ENCODE measurements around the gene ZDHHC6. TPM values are rescaled to one million over a fixed set of nuclear protein-coding genes. Genes with fewer than 3 reads are reported as not detected.

Gene ZDHHC6
- total RNA-seq, 2 experiments from 2014 or later: 36.6 to 37.6 TPM

GRCh38 chr10:112397592-112397991 is 49.1 kb downstream of the ZDHHC6 start:
- CTCF ChIA-PET: no interaction called here
- H3K9me3 Mint-ChIP-seq: no peaks in the 10 kb centered on the region

DNA sequence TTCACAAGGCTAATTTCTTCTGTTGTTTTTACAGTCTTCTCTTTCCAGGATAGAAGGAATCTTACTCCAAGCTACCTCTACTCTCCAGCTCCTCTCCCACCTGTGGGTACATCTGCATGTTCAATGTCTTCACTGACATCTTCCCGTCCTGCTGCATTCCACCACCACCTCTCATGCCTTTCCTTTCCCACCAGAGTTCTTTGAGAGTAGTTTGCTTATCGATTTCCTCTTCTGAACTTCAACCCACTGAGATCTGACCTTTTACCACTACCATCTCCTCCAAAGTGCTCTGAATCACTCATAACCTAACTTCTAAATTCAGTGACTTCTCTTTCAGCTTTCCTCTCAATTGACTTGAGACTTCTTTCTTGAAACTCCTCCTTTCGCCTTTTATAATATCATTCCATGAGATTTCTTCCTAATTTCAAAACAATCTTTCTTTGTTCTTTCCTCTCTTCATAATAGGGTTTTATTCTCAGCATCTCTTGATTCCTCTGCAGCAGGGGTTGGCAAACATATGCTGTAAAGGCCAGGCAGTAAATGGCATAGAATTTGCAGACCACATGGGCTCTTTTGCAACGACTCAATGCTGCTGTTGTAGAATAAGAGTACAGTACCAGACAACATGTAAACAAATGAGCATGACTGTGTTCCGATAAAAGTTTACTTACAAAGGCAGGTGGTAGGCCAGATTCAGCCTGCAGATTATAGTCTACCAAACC is 50.7 kb downstream of the ZDHHC6 start:
- Mint-ChIP-seq H3K36me3 (ENCODE audit: low read depth) (peaks cover 17% of the 10 kb centered on the region), H3K4me1 (ENCODE audit: low read depth) (peaks cover 14% of the 10 kb centered on the region), H3K27me3 (no peaks in the 10 kb centered on the region), H3K4me3 (no peak overlapping the region), H3K27ac (no peak overlapping the region), H3K9me3 (no peaks in the 10 kb centered on the region)
- ChIA-PET POLR2A (interaction anchor here (0.5 to 1.9 kb wide), 4 partner anchors 14 to 50 kb away, joined by 3 to 5 read pairs (median 3); no protein-coding TSS in a partner anchor), CTCF (no interaction called here)
- intact Hi-C loops (cut with micrococcal nuclease): no loop called here
- ATAC-seq (no peak), DNase-seq (no peak)
- TF ChIP-seq CTCF (IDR thresholded peaks at IDR 0.05): no peak

More at GRCh38 chr10:112397592-112397991, 49.1 kb downstream of the ZDHHC6 start:
- intact Hi-C loops (cut with micrococcal nuclease): no loop called here
- H3K36me3 Mint-ChIP-seq (ENCODE audit: low read depth): peaks cover 22% of the 10 kb centered on the region
- no peak overlapping the region for H3K4me3 Mint-ChIP-seq
- H3K27me3 Mint-ChIP-seq: no peaks in the 10 kb centered on the region
- DNase-seq: no peak
- H3K4me1 Mint-ChIP-seq (ENCODE audit: low read depth): peaks cover 8% of the 10 kb centered on the region
- POLR2A ChIA-PET: no interaction called here
- no peak for ATAC-seq
- no peak overlapping the region for H3K27ac Mint-ChIP-seq
- no peak for TF ChIP-seq CTCF (IDR thresholded peaks at IDR 0.05)

GRCh38 chr10:112394475-112394875 is 52.2 kb downstream of the ZDHHC6 start:
- TF ChIP-seq CTCF (IDR thresholded peaks at IDR 0.05): no peak
- Mint-ChIP-seq H3K4me3 (no peak overlapping the region), H3K36me3 (ENCODE audit: low read depth) (peaks cover 15% of the 10 kb centered on the region), H3K9me3 (no peaks in the 10 kb centered on the region), H3K27me3 (no peaks in the 10 kb centered on the region), H3K4me1 (ENCODE audit: low read depth) (peaks cover 23% of the 10 kb centered on the region), H3K27ac (peak overlapping the region; percentile 21)
- CTCF ChIA-PET: interaction anchor here (1.0 kb wide), 1 partner anchor 41 kb away, joined by 3 read pairs; no protein-coding TSS in a partner anchor
- intact Hi-C loops (cut with micrococcal nuclease): no loop called here
- DNase-seq: no peak
- ATAC-seq: no peak
- POLR2A ChIA-PET: interaction anchor here (1.9 kb wide), 1 partner anchor 18 kb away, joined by 5 read pairs; no protein-coding TSS in a partner anchor

DNA sequence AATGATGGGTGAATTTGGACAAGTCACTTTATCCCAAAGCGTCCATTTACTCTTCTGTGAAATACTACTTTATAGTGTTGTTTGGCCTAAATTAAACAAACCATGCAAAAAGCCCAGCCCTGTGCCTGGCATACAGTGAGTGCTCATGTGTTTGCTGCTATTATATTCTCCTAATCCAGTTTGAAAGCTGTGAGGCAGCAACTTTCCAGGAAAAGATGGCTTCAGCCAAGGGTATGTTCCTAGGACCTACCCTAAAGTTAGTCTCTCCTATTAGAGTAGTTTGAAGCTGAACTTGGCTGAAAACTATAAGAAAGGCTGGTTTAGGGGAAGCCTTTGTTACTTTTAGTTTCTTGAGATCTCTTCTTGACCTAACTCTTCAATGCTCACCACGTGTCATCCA is 52.9 kb downstream of the ZDHHC6 start:
- ChIA-PET CTCF (no interaction called here), POLR2A (no interaction called here)
- Mint-ChIP-seq H3K4me1 (ENCODE audit: low read depth) (peaks cover 30% of the 10 kb centered on the region), H3K4me3 (no peak overlapping the region), H3K9me3 (no peaks in the 10 kb centered on the region), H3K27ac (peak overlapping the region; percentile 21), H3K36me3 (ENCODE audit: low read depth) (peaks cover 15% of the 10 kb centered on the region), H3K27me3 (no peaks in the 10 kb centered on the region)
- DNase-seq (no peak), ATAC-seq (no peak)
- no peak for TF ChIP-seq CTCF (IDR thresholded peaks at IDR 0.05)
- intact Hi-C loops (cut with micrococcal nuclease): no loop called here

DNA sequence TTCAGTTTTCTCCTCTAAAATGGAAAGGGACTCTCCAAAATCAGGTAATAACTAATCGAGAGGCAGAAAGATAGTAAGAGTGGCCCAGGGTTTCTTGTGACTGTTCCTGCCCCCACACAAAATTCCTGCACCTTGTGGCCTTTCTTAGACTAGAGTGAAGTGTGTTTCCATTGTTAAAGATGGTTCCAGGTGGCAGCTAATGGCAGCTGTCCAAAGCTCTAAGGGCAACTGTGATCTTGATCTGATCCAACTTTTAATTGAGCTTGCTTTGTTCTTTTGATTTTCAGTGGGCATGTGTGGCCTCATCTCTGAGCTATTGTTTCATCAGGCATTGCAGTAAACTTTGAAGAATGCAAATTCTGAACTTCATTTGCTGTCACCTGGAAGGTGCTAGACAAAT is 53.4 kb downstream of the ZDHHC6 start:
- Mint-ChIP-seq H3K9me3 (no peaks in the 10 kb centered on the region), H3K36me3 (ENCODE audit: low read depth) (peaks cover 16% of the 10 kb centered on the region), H3K4me3 (no peak overlapping the region), H3K27ac (no peak overlapping the region), H3K4me1 (ENCODE audit: low read depth) (peaks cover 34% of the 10 kb centered on the region), H3K27me3 (no peaks in the 10 kb centered on the region)
- DNase-seq: no peak
- TF ChIP-seq CTCF (IDR thresholded peaks at IDR 0.05): no peak
- ChIA-PET CTCF (no interaction called here), POLR2A (no interaction called here)
- ATAC-seq: no peak
- intact Hi-C loops (cut with micrococcal nuclease): no loop called here

Measured in activated CD8-positive, alpha-beta T cell treated with anti-CD3 and anti-CD28 coated beads for 36 hours (primary cell).